Activated T-cell treated with anti-CD3 and anti-CD28 coated beads for 48 hours (primary cell): ENCODE results near the gene B4GALT5.
"Not testable (repeated sequence)": the region's sequence is repeated elsewhere in the genome, so short reads cannot be mapped to it uniquely, and the experiment has no call there.

Experiments used
- DNase-seq: peaks from one replicate; pipeline ENCODE4 v3.0.0-alpha.2; 2020; ENCODE audit warnings: low read depth

Gene B4GALT5

GRCh38 chr20:49729780-49730179 is 16.1 kb upstream of the B4GALT5 start:
- no peak for DNase-seq

- DNase-seq, result no peak
Observed at GRCh38 chr20:49727894-49728885, 14.5 kb upstream of the B4GALT5 start.

- no peak for DNase-seq
Observed at GRCh38 chr20:49727478-49727877, 13.8 kb upstream of the B4GALT5 start.

- DNase-seq, result no peak
Observed at GRCh38 chr20:49725694-49726093, 12.0 kb upstream of the B4GALT5 start.

- DNase-seq, result not testable (repeated sequence)
Observed at GRCh38 chr20:49725224-49725606, 11.5 kb upstream of the B4GALT5 start.

GRCh38 chr20:49724408-49725223 is 10.9 kb upstream of the B4GALT5 start:
- no peak for DNase-seq

- not testable (repeated sequence) for DNase-seq
Observed at GRCh38 chr20:49723758-49724157, 10.1 kb upstream of the B4GALT5 start.

GRCh38 chr20:49721326-49721725 is 7.6 kb upstream of the B4GALT5 start:
- not testable (repeated sequence) for DNase-seq

- no peak for DNase-seq
Observed at GRCh38 chr20:49715466-49715865, 1.8 kb upstream of the B4GALT5 start.

GRCh38 chr20:49712996-49713752 is 504 bp downstream of the B4GALT5 start:
- no peak for DNase-seq

GRCh38 chr20:49712646-49712995 is 1.1 kb downstream of the B4GALT5 start:
- no peak for DNase-seq

- DNase-seq, result no peak
Observed at GRCh38 chr20:49712118-49712517, 1.6 kb downstream of the B4GALT5 start.

- DNase-seq, result no peak
Observed at GRCh38 chr20:49711667-49711987, 2.1 kb downstream of the B4GALT5 start.

GRCh38 chr20:49710971-49711666 is 2.6 kb downstream of the B4GALT5 start:
- DNase-seq, result no peak

- no peak for DNase-seq
Observed at GRCh38 chr20:49707118-49707517, 6.6 kb downstream of the B4GALT5 start.

GRCh38 chr20:49706630-49707091 is 7.0 kb downstream of the B4GALT5 start:
- no peak for DNase-seq

- not testable (repeated sequence) for DNase-seq
Observed at GRCh38 chr20:49705893-49706292, 7.8 kb downstream of the B4GALT5 start.

GRCh38 chr20:49705358-49705757 is 8.3 kb downstream of the B4GALT5 start:
- no peak for DNase-seq

GRCh38 chr20:49704932-49705336 is 8.7 kb downstream of the B4GALT5 start:
- DNase-seq, result no peak

- no peak for DNase-seq
Observed at GRCh38 chr20:49701916-49702315, 11.8 kb downstream of the B4GALT5 start.

GRCh38 chr20:49701241-49701790 is 12.4 kb downstream of the B4GALT5 start:
- DNase-seq, result no peak
